ENCODE data around the gene CADPS. TPM values are rescaled to one million over a fixed set of nuclear protein-coding genes. Genes with fewer than 3 reads are reported as not detected.

CADPS gene
- total RNA-seq, 4 donors from 2014 or later, result 1.0 to 8.1 (median 2.0) TPM

DNA sequence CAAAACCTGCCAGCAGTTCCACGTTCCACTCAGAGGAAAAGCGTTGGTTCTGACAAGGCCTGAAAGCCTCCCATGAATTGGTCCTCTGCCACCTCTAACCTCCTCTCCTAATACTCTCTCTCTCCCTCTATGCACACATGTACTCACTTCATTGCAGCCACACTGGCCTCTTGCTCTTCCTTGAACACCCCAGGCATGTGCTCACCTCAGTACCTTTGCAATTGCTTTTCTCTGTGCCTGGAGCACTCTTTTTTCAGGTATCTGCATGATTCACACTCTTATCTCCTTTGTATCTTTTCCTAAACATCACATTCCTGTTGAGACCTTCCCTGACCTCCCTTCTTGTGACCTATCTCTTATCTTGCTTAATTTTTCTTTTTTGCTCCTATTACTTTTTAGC, 323.7 kb downstream of the CADPS start:
- 74% methylated on average over 2 of the region's 2 CpGs for WGBS
- intact Hi-C loops (cut with DNase I), result no loop called here
- Histone ChIP-seq H3K4me1 (no peaks in the 10 kb centered on the region), H3K36me3 (no peaks in the 10 kb centered on the region), H3K27ac (replicated peaks in 1 of 4) (no peak overlapping the region), H3K27me3 (no peaks in the 10 kb centered on the region), H3K4me3 (no peak overlapping the region), H3K9me3 (no peaks in the 10 kb centered on the region)
- no peak for TF ChIP-seq POLR2AphosphoS5 (IDR thresholded peaks at IDR 0.05)
- TF ChIP-seq EP300 (IDR thresholded peaks at IDR 0.05), result no peak
- DNase-seq (ENCODE audit: extremely low spot score), result no peak

DNA sequence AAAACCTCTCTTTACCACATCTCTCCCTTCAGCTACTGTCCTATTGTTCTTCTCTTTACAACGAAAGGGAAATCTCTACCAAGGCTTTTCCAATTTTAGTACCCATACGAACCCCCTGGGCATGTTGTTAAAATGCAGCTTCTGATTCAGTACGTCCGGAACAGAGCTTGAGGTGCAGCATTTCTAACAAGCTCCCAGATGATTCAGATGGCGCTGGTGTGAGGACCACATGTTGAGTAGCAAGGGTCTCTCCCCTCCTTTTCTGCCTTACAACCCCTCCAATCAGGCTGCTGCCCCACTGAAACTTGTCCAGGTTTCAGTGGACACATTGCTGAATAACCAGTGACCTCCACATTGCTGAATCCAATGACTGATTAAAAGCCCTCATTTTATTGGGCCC, 324.8 kb downstream of the CADPS start:
- H3K27ac ChIP-seq (replicated peaks in 1 of 4), result no peak overlapping the region
- H3K9me3 ChIP-seq, result no peaks in the 10 kb centered on the region
- no peaks in the 10 kb centered on the region for H3K36me3 ChIP-seq
- H3K4me1 ChIP-seq, result no peaks in the 10 kb centered on the region
- H3K27me3 ChIP-seq, result no peaks in the 10 kb centered on the region
- H3K4me3 ChIP-seq, result no peak overlapping the region
- no peak for TF ChIP-seq POLR2AphosphoS5 (IDR thresholded peaks at IDR 0.05)
- TF ChIP-seq, protein P1, sequence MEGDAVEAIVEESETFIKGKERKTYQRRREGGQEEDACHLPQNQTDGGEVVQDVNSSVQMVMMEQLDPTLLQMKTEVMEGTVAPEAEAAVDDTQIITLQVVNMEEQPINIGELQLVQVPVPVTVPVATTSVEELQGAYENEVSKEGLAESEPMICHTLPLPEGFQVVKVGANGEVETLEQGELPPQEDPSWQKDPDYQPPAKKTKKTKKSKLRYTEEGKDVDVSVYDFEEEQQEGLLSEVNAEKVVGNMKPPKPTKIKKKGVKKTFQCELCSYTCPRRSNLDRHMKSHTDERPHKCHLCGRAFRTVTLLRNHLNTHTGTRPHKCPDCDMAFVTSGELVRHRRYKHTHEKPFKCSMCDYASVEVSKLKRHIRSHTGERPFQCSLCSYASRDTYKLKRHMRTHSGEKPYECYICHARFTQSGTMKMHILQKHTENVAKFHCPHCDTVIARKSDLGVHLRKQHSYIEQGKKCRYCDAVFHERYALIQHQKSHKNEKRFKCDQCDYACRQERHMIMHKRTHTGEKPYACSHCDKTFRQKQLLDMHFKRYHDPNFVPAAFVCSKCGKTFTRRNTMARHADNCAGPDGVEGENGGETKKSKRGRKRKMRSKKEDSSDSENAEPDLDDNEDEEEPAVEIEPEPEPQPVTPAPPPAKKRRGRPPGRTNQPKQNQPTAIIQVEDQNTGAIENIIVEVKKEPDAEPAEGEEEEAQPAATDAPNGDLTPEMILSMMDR (IDR thresholded peaks at IDR 0.05), result no peak
- TF ChIP-seq POLR2A (IDR thresholded peaks at IDR 0.05; ENCODE audit: low read depth), result no peak
- TF ChIP-seq EP300 (IDR thresholded peaks at IDR 0.05), result no peak
- intact Hi-C loops (cut with DNase I), result no loop called here
- peak; percentile 53 for DNase-seq (ENCODE audit: extremely low spot score)
- 74% methylated on average over 5 of the region's 5 CpGs for whole genome bisulfite sequencing

DNA sequence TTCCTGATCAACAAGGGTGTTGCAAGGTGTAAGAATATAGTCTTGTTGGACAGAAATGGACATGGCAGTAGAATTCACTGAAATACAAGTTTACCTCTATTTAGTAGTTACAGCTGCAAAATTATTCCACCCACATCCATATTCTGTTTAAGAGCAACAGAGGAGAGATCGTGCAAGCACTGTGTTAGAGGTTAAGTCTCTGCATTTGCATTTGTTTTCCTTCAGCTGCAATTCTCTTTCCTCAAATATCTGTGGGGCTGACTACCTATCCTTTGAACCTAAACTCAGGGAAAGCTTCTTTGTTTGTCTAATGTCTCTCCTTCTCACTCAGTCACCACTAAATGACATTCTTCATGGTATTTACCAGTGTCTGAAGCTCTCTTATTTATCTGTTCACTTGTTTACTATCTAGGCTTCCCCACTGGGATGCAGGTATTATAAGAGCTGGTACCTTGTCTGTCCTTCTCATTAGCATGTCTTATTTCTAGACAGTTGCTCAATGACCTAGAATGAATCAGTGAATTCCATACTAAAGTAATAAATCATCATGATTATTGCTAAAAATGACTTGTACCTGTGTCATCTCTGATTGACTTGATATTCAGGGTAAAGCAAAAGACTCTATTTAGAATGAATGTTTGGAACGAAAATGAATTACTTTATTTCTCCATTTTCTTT, 326.5 kb downstream of the CADPS start:
- 65% methylated on average over 2 of the region's 2 CpGs for WGBS
- no peak for DNase-seq (ENCODE audit: extremely low spot score)
- no peaks in the 10 kb centered on the region for H3K4me1 ChIP-seq
- intact Hi-C loops (cut with DNase I), result no loop called here
- H3K4me3 ChIP-seq, result no peak overlapping the region
- no peaks in the 10 kb centered on the region for H3K36me3 ChIP-seq
- TF ChIP-seq POLR2AphosphoS5 (IDR thresholded peaks at IDR 0.05) (no peak), POLR2A (IDR thresholded peaks at IDR 0.05; ENCODE audit: low read depth) (no peak), EP300 (IDR thresholded peaks at IDR 0.05) (no peak)
- TF ChIP-seq, protein P1 (IDR thresholded peaks at IDR 0.05), result no peak
- no peaks in the 10 kb centered on the region for H3K9me3 ChIP-seq
- H3K27ac ChIP-seq (replicated peaks in 1 of 4), result no peak overlapping the region
- H3K27me3 ChIP-seq, result peaks cover 0 to 4% (median 0%) of the 10 kb centered on the region in 4 donors

DNA sequence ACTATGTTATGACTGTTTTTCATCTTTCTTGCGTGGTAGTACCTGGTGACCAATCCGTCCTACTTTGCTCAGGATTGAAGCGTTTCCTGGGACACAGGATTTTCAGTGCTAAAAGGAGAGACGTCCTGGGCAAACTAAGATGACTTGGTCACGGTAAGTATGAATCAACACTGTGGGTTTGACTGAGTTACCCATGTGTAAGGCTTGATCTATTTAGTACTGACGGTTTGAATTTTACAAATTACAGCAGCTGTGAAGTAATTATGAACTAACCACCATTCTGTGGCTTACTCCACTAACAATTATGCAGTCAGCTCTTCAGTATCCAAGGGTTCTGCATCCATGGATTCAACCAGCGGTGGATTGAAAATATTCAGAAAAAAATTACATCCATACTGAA, 328.9 kb downstream of the CADPS start:
- Histone ChIP-seq H3K9me3 (no peaks in the 10 kb centered on the region), H3K4me1 (no peaks in the 10 kb centered on the region), H3K27me3 (peaks cover 0 to 4% (median 0%) of the 10 kb centered on the region in 4 donors), H3K36me3 (no peaks in the 10 kb centered on the region), H3K27ac (replicated peaks in 1 of 4) (no peak overlapping the region), H3K4me3 (no peak overlapping the region)
- 81% methylated on average over 7 of the region's 7 CpGs for WGBS
- DNase-seq (ENCODE audit: extremely low spot score), result peak; percentile 45
- TF ChIP-seq POLR2AphosphoS5 (IDR thresholded peaks at IDR 0.05), result no peak
- TF ChIP-seq EP300 (IDR thresholded peaks at IDR 0.05), result no peak
- TF ChIP-seq, protein P1 (IDR thresholded peaks at IDR 0.05), result no peak
- TF ChIP-seq POLR2A (IDR thresholded peaks at IDR 0.05; ENCODE audit: low read depth), result no peak
- intact Hi-C loops (cut with DNase I), result no loop called here

DNA sequence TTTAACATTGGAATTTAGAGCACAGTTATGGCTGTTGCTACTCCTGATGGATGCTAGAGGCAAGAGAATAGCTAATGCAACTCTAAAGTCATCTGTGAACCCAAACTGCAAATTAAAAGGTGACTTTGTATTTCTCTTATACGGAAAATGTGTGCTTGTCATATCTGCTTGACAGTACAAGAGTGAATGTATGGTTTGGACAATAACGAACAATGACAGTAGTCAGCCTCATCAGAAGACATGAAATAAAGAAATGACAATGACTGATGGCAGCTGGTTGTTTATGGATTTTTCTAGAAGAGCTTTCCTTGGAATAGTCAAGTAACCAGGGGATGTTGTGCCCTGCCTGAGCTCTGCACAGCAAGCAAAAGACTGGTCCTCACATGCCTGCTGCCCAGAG, 333.0 kb downstream of the CADPS start:
- Histone ChIP-seq H3K9me3 (no peaks in the 10 kb centered on the region), H3K4me1 (no peaks in the 10 kb centered on the region), H3K36me3 (no peaks in the 10 kb centered on the region), H3K4me3 (no peak overlapping the region), H3K27me3 (peaks cover 0 to 4% (median 0%) of the 10 kb centered on the region in 4 donors), H3K27ac (replicated peaks in 1 of 4) (no peak overlapping the region)
- TF ChIP-seq EP300 (IDR thresholded peaks at IDR 0.05) (no peak), POLR2AphosphoS5 (IDR thresholded peaks at IDR 0.05) (no peak), POLR2A (IDR thresholded peaks at IDR 0.05; ENCODE audit: low read depth) (no peak)
- TF ChIP-seq, protein P1 (IDR thresholded peaks at IDR 0.05), result no peak
- DNase-seq (ENCODE audit: extremely low spot score), result peak; percentile 45
- intact Hi-C loops (cut with DNase I), result no loop called here
- WGBS, result 79% methylated on average over 2 of the region's 2 CpGs
